Endothelial cell (in vitro differentiated cells): Measurements from ENCODE around the gene FUT9. TPM values are rescaled to one million over a fixed set of nuclear protein-coding genes. Genes with fewer than 3 reads are reported as not detected.

ENCODE experiments used
- DNase-seq: peaks from one replicate; pipeline ENCODE4 v3.0.0; 2021; ENCODE audit warnings: low spot score
- H3K27ac Mint-ChIP-seq: one replicate; pipeline ENCODE4 v1.8.0; 2021; ENCODE audit warnings: mixed read lengths, inconsistent platforms; ENCODE audit not compliant: unreplicated experiment
- H3K27me3 Mint-ChIP-seq: one replicate; pipeline ENCODE4 v1.8.0; 2021; ENCODE audit warnings: mild to moderate bottlenecking, moderate library complexity, mixed read lengths, inconsistent platforms; ENCODE audit not compliant: unreplicated experiment
- H3K36me3 Mint-ChIP-seq: one replicate; pipeline ENCODE4 v1.8.0; 2021; ENCODE audit warnings: mild to moderate bottlenecking, low read depth, mixed read lengths, inconsistent platforms; ENCODE audit not compliant: unreplicated experiment
- H3K4me1 Mint-ChIP-seq: one replicate; pipeline ENCODE4 v1.8.0; 2021; ENCODE audit warnings: mild to moderate bottlenecking, mixed read lengths, inconsistent platforms; ENCODE audit not compliant: unreplicated experiment
- H3K4me3 Mint-ChIP-seq: one replicate; pipeline ENCODE4 v1.8.0; 2021; ENCODE audit warnings: mild to moderate bottlenecking, mixed read lengths, inconsistent platforms; ENCODE audit not compliant: unreplicated experiment
- H3K9me3 Mint-ChIP-seq: one replicate; pipeline ENCODE4 v1.8.0; 2021; ENCODE audit warnings: mixed read lengths, inconsistent platforms; ENCODE audit not compliant: unreplicated experiment
- total RNA-seq: library from RNA; stranded (reverse); fragmentation: NEBNext Ultra II Directional; extraction: Animal tissue kit (Norgen Biotek cat#: 25700); gene quantifications from one replicate; pipeline ENCODE4 v1.2.1, GENCODE V29; 2021; ENCODE audit not compliant: unreplicated experiment
- TF ChIP-seq, protein P1 (sequence below): fragments of 200-600 bp; sonication (generic); IDR thresholded peaks from one replicate; pipeline ENCODE4 v1.5.0; 2021; ENCODE audit warnings: antibody characterized with exemption; ENCODE audit not compliant: unreplicated experiment

The FUT9 gene
- total RNA-seq, 1 donor from 2014 or later: 5.7 TPM

DNA sequence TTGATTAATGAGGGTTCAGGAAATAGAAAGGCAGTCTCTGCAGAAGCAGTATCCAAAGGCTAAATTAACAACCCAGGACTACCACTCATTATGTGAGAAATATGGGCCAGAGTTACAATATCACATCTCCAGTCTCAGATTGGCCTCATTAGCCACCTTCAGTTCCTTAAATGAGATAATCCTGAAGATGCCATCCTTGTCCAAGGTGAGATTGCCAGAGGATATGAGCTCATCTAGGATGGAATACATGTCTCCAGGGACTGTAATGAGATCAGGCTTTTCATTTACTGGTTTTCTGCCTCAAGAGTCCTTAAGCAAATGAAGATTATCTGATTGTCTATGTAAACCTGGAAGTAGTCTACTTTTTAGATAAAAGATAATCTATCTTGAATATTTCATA lies 196.3 kb downstream of the FUT9 start:
- H3K36me3 Mint-ChIP-seq: no peaks in the 10 kb centered on the region
- no peaks in the 10 kb centered on the region for H3K9me3 Mint-ChIP-seq
- H3K27me3 Mint-ChIP-seq: no peaks in the 10 kb centered on the region
- no peaks in the 10 kb centered on the region for H3K4me1 Mint-ChIP-seq
- no peak overlapping the region for H3K4me3 Mint-ChIP-seq
- no peak overlapping the region for H3K27ac Mint-ChIP-seq
- TF ChIP-seq, protein P1, sequence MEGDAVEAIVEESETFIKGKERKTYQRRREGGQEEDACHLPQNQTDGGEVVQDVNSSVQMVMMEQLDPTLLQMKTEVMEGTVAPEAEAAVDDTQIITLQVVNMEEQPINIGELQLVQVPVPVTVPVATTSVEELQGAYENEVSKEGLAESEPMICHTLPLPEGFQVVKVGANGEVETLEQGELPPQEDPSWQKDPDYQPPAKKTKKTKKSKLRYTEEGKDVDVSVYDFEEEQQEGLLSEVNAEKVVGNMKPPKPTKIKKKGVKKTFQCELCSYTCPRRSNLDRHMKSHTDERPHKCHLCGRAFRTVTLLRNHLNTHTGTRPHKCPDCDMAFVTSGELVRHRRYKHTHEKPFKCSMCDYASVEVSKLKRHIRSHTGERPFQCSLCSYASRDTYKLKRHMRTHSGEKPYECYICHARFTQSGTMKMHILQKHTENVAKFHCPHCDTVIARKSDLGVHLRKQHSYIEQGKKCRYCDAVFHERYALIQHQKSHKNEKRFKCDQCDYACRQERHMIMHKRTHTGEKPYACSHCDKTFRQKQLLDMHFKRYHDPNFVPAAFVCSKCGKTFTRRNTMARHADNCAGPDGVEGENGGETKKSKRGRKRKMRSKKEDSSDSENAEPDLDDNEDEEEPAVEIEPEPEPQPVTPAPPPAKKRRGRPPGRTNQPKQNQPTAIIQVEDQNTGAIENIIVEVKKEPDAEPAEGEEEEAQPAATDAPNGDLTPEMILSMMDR: no peak
- DNase-seq: no peak

DNA sequence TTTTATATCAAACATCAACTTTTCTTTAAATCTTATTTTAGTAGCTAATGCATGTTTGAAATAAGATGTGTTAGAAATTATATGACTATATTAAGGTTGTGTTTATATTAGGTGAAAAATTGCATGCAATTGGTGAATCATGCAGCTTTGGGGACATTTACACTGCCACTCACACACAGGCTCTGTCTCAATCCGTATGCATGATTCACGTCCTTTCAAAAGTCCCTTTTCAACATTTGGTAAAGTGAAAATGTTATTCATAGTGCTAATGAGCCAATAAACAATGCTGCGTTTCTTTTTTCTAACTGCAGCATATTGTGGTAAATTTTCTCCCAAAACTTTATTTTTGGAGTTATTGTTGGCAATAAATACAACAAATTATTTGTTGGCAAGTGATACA lies 198.0 kb downstream of the FUT9 start:
- no peaks in the 10 kb centered on the region for H3K27me3 Mint-ChIP-seq
- H3K9me3 Mint-ChIP-seq: no peaks in the 10 kb centered on the region
- no peak overlapping the region for H3K27ac Mint-ChIP-seq
- no peak for DNase-seq
- no peaks in the 10 kb centered on the region for H3K36me3 Mint-ChIP-seq
- no peaks in the 10 kb centered on the region for H3K4me1 Mint-ChIP-seq
- TF ChIP-seq, protein P1: no peak
- H3K4me3 Mint-ChIP-seq: no peak overlapping the region

DNA sequence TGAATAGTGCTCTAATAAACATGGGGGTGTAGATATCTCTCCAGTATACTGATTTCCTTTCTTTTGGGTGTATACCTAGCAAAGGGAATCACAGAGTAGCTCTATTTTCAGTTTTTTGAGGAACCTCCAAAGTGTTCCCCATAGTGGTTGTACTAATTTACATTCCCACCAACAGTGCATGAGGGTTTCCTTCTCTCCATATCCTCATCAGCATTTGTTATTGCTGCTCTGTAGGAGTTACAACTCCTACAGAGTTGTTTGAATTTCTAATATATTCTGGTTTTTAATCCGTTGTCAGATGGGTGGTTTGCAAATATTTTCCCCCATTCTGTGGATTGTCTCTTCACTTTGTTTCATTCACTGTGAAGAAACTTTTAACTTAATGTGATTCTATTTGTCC lies 207.9 kb downstream of the FUT9 start:
- TF ChIP-seq, protein P1: no peak
- Mint-ChIP-seq H3K27ac (no peak overlapping the region), H3K36me3 (no peaks in the 10 kb centered on the region), H3K4me1 (no peaks in the 10 kb centered on the region), H3K4me3 (no peak overlapping the region), H3K9me3 (no peaks in the 10 kb centered on the region), H3K27me3 (peaks cover 1% of the 10 kb centered on the region)
- DNase-seq: no peak

DNA sequence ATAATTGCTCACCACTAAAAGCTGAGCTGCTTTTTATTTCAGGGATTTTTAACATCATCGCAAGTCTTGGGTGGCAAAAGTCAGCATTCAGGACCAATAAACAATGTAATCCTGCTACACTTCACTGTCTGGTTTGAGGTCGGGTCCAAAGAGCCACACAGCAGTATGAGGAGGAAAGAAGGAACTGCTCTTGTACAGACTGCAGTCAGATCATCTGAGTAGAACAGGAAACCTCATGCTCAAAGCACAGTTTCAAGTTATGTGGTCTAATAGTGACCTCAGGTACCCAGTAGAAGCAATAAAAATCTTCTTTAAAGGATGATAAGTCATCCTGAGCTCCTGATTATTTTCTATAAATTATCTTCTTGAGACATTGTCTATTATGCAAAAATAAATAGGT lies 211.4 kb downstream of the FUT9 start:
- Mint-ChIP-seq H3K9me3 (no peaks in the 10 kb centered on the region), H3K27ac (no peak overlapping the region), H3K4me3 (no peak overlapping the region), H3K27me3 (peaks cover 1% of the 10 kb centered on the region), H3K36me3 (no peaks in the 10 kb centered on the region), H3K4me1 (no peaks in the 10 kb centered on the region)
- TF ChIP-seq, protein P1: no peak
- DNase-seq: no peak

DNA sequence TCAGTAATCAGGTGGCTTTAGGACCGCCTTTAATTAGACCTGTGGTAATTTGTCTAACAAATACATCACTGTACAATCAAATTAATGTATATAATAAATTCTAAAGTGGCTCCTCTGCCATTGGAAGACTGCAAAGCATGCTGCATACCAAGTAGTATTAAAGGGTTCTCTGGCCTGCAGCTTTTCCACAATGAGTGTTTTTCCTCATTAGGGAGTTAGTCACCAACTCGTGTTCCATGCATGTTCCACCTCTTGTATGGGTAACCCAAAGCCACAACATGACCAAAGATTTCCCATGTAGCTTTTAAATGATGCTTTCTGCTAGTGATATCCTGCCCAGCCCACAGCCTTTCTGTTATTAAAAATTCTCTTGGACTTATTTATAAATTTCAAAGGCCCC lies 218.7 kb downstream of the FUT9 start:
- H3K27me3 Mint-ChIP-seq: no peaks in the 10 kb centered on the region
- no peaks in the 10 kb centered on the region for H3K9me3 Mint-ChIP-seq
- DNase-seq: no peak
- no peaks in the 10 kb centered on the region for H3K36me3 Mint-ChIP-seq
- H3K27ac Mint-ChIP-seq: no peak overlapping the region
- TF ChIP-seq, protein P1: no peak
- no peaks in the 10 kb centered on the region for H3K4me1 Mint-ChIP-seq
- H3K4me3 Mint-ChIP-seq: no peak overlapping the region
